T-cell (primary cell): ENCODE data around the gene KICS2. TPM values are rescaled to one million over a fixed set of nuclear protein-coding genes. Genes with fewer than 3 reads are reported as not detected.

Experiments used
- ATAC-seq, 4 experiments: fragments of 200-7000 bp in 3 of 4; fragments of 150-1000 bp in 1 of 4; cut with Tn5 transposase; replicated peaks in 1 of 4; 1 replicate in 3 of 4; 2 replicates in 1 of 4; pipeline ENCODE4 v1.10.0; 2021; ENCODE audit warnings: moderate library complexity in 3 of 4, mild to moderate bottlenecking in 2 of 4, moderate number of reproducible peaks in 1 of 4
- CTCF ChIA-PET, 2 donors: fragments of 300-600 bp; sonication (Branson Sonifier 250); formaldehyde crosslinking; loops; one replicate each; lab custom pipeline; 2022; ENCODE audit warnings: antibody characterized with exemption in 2 of 2; lab: Charles Lee
- POLR2A ChIA-PET, 2 donors: fragments of 300-600 bp; sonication (Branson Sonifier 250); formaldehyde crosslinking; loops; one replicate each; lab custom pipeline; 2022; ENCODE audit warnings: antibody characterized with exemption in 2 of 2; lab: Charles Lee
- DNase-seq, 35 experiments: peaks; one replicate each; pipeline versions ENCODE4 v3.0.0 to v3.0.0-alpha.2; 2013 to 2023
- H3K27ac ChIP-seq: one replicate; pipeline ENCODE4 v1.5.1; 2013; ENCODE audit warnings: low read length
- H3K27me3 ChIP-seq, 2 experiments: replicated peaks in 1 of 2; 1 replicate in 1 of 2; 2 replicates in 1 of 2; pipeline versions ENCODE4 v1.6.1 to v1.7.0; 2013; ENCODE audit warnings: low read length in 1 of 2, mixed read lengths in 1 of 2; ENCODE audit not compliant: control insufficient read depth in 2 of 2, insufficient read depth in 2 of 2; ENCODE audit errors: extremely low read depth in 1 of 2
- H3K36me3 ChIP-seq, 2 donors: 1 replicate in 1 of 2; 2 replicates in 1 of 2; pipeline versions ENCODE4 v1.6.1 to v1.7.0; 2013; ENCODE audit warnings: low read length in 1 of 2; ENCODE audit not compliant: control insufficient read depth in 2 of 2, insufficient read depth in 1 of 2; ENCODE audit errors: extremely low read depth in 1 of 2
- H3K4me1 ChIP-seq, 2 experiments: 1 replicate in 1 of 2; 2 replicates in 1 of 2; pipeline versions ENCODE4 v1.6.1 to v1.7.0; 2013; ENCODE audit warnings: low read length in 2 of 2, mixed read lengths in 1 of 2; ENCODE audit not compliant: insufficient read depth in 2 of 2, control insufficient read depth in 1 of 2; ENCODE audit errors: extremely low read depth in 1 of 2
- H3K4me3 ChIP-seq, 2 donors: 1 replicate in 1 of 2; 2 replicates in 1 of 2; pipeline versions ENCODE4 v1.5.1 to v1.7.0; 2013; ENCODE audit warnings: mild to moderate bottlenecking in 2 of 2, low read length in 1 of 2, moderate library complexity in 1 of 2; ENCODE audit not compliant: control insufficient read depth in 1 of 2; ENCODE audit errors: extremely low read depth in 1 of 2
- H3K9me3 ChIP-seq: 2 replicates; pipeline ENCODE4 v1.7.0; 2013
- H3K27ac Mint-ChIP-seq, 2 donors: one replicate each; pipeline ENCODE4 v1.8.0; 2020 to 2021; ENCODE audit warnings: mild to moderate bottlenecking in 2 of 2, mixed read lengths in 2 of 2
- H3K27me3 Mint-ChIP-seq, 2 donors: one replicate each; pipeline ENCODE4 v1.8.0; 2021 to 2022; ENCODE audit warnings: mixed read lengths in 2 of 2
- H3K36me3 Mint-ChIP-seq: one replicate; pipeline ENCODE4 v1.8.0; 2021; ENCODE audit warnings: mixed read lengths
- H3K4me1 Mint-ChIP-seq, 3 donors: one replicate each; pipeline ENCODE4 v1.8.0; 2020 to 2022; ENCODE audit warnings: mixed read lengths in 3 of 3, mild to moderate bottlenecking in 1 of 3
- H3K4me3 Mint-ChIP-seq, 3 donors: one replicate each; pipeline ENCODE4 v1.8.0; 2020 to 2022; ENCODE audit warnings: mild to moderate bottlenecking in 3 of 3, mixed read lengths in 3 of 3, moderate library complexity in 3 of 3
- H3K9me3 Mint-ChIP-seq, 3 donors: one replicate each; pipeline ENCODE4 v1.8.0; 2020 to 2022; ENCODE audit warnings: mixed read lengths in 3 of 3
- WGBS: methylation state at CpG from one replicate; pipeline ENCODE4 v1.1.5; 2013; ENCODE audit warnings: missing lambda C conversion rate; ENCODE audit not compliant: insufficient coverage; 5-methylcytosine and 5-hydroxymethylcytosine counted together
- total RNA-seq, 35 experiments: library from RNA in 6 of 35; stranded (reverse) in 6 of 35; fragments of 120-200 nt in 1 of 35; gene quantifications; one replicate each; pipeline versions ENCODE4 v1.2.1 to v1.2.4 and lab custom pipeline; 2013 to 2026

Gene KICS2
- 10 to 100 TPM; 18.8 to 24.6 (median 20.0) TPM for total RNA-seq
- 33.3 TPM for total RNA-seq (2013)
- 11.8 to 28.9 (median 18.1) reads per million in 29 experiments for total RNA-seq (lab: John Stamatoyannopoulos, UW)

DNA sequence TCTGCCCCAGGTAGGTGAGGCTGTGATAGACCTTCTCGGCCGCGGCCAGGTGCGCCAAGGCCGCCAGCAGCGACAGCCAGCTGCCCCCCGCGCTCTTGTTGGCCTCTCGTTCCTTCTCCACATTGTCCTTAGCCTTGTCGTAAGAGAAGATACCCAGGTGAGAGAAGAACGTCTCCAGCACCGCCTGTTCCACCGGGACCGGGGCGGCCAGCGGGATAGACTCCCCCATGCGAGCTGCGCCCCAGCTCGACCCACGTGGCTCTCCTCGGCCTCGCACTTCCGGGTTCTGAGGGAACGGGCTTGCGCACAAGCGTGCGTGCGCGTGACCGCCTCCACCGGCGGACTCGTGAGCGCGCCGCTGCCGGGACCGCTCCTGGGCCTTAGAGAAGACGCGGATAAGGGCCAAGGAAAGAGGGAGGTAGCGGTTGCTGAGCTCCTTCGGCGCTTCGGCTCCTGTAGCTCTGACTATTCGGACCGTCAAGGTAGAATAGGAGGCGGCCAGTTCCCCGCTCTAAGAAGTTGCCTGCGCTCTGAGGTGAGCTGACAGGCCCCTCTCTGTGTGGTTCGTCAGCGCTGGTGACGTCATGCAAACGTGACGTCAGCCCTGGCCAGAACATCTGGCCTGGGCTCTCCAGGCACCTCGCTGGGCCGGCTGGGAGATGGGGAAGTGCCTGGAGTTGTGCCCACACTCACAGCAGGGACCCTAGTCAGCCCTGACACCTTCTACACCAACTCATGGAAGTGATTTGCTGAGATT, at the start of gene KICS2:
KICS2 (minus strand) TSS at position 288 of the 757 bp plus-strand sequence; CDS start at position 229, 59 bp downstream.
- DNase-seq: peak; percentile 83 to 95 (median 89)
- Mint-ChIP-seq H3K36me3 (no peaks in the 10 kb centered on the region), H3K4me3 (peak within 1 kb of the TSS; percentile 85 to 96 (median 93)), H3K27ac (peak within 1 kb of the TSS; percentile 93 to 96), H3K9me3 (no peaks in the 10 kb centered on the region), H3K4me1 (peaks cover 38 to 48% (median 39%) of the 10 kb centered on the region in 3 donors), H3K27me3 (peaks cover 6 to 7% of the 10 kb centered on the region in 2 donors)
- WGBS: under 1% methylated on average over 52 of the region's 56 CpGs
- ATAC-seq: peak; percentile 91 to 93 (median 92)
- POLR2A ChIA-PET: interaction anchor here (0.5 to 1.1 kb wide), 4 partner anchors 444 to 1619 kb away, joined by 3 read pairs; no protein-coding TSS in a partner anchor
- H3K36me3 ChIP-seq: no peaks in the 10 kb centered on the region
- CTCF ChIA-PET: interaction anchor here in 1 of 2 donors (0.8 kb wide), 1 partner anchor 575 kb away, joined by 9 read pairs; no protein-coding TSS in a partner anchor
- peak within 1 kb of the TSS; percentile 86 to 92 for H3K4me3 ChIP-seq
- H3K27ac ChIP-seq: peak within 1 kb of the TSS; percentile 98
- no peaks in the 10 kb centered on the region for H3K9me3 ChIP-seq
- H3K27me3 ChIP-seq: no peaks in the 10 kb centered on the region
- peaks cover 6 to 13% of the 10 kb centered on the region in 2 experiments for H3K4me1 ChIP-seq

DNA sequence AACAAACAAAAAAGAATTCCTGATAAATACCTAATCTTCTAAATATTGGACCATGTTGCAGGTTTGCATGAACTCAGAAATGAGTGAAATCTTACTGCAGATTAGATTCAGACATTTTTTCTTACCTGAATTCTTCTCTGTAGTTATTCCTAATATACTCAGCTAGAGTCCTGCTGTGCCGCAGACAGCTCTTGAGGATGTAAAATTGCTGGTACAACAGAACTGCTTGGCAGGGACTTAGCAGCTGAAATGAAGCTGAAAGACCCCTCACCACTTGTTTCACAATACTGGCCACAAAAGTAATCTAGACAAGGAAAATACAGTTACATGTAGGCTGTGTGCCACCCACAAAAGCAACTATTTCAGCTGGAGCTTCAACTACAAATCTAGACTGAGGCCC, 48.3 kb upstream of the KICS2 start:
- no peaks in the 10 kb centered on the region for H3K9me3 ChIP-seq
- no peaks in the 10 kb centered on the region for H3K36me3 ChIP-seq
- DNase-seq (no peak), ATAC-seq (no peak)
- H3K27ac Mint-ChIP-seq: no peak overlapping the region
- H3K4me3 Mint-ChIP-seq: no peak overlapping the region
- H3K9me3 Mint-ChIP-seq: no peaks in the 10 kb centered on the region
- no peaks in the 10 kb centered on the region for H3K4me1 Mint-ChIP-seq
- WGBS: no CpG with 5 or more reads among the region's 1 CpG
- H3K27me3 ChIP-seq: no peaks in the 10 kb centered on the region
- peaks cover 0 to 3% of the 10 kb centered on the region in 2 donors for H3K27me3 Mint-ChIP-seq
- H3K4me1 ChIP-seq: no peaks in the 10 kb centered on the region
- no peak overlapping the region for H3K27ac ChIP-seq
- H3K36me3 Mint-ChIP-seq: no peaks in the 10 kb centered on the region
- CTCF ChIA-PET: interaction anchor here in 1 of 2 donors (0.5 to 0.6 kb wide), 2 partner anchors 13 to 498 kb away, joined by 3 read pairs; no protein-coding TSS in a partner anchor
- no peak overlapping the region for H3K4me3 ChIP-seq
- POLR2A ChIA-PET: no interaction called here

DNA sequence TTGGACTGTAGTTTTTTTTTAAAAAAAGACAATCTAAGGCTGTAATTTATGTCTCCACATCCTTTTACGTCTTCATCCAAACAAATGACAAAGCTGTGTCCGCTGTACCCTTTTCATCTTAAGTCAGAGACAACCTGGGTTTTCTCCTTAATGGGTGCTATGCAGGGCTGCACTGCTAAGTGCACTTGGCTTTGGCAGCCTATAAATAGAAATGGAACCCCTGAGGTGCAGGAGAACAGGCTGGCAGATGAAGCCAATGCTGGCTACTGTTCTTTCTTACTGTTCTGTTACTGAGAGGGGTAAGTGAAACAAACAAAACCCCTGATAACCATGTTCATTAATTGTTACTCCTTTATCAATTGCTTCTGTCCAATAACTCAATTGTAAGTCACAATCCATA, 47.1 kb upstream of the KICS2 start:
- H3K4me1 Mint-ChIP-seq: no peaks in the 10 kb centered on the region
- DNase-seq (no peak), ATAC-seq (no peak)
- H3K27ac Mint-ChIP-seq: no peak overlapping the region
- Histone ChIP-seq H3K27ac (no peak overlapping the region), H3K4me3 (no peak overlapping the region), H3K27me3 (no peaks in the 10 kb centered on the region), H3K9me3 (no peaks in the 10 kb centered on the region), H3K4me1 (no peaks in the 10 kb centered on the region), H3K36me3 (no peaks in the 10 kb centered on the region)
- peaks cover 0 to 8% of the 10 kb centered on the region in 2 donors for H3K27me3 Mint-ChIP-seq
- WGBS: no CpG with 5 or more reads among the region's 2 CpGs
- H3K4me3 Mint-ChIP-seq: no peak overlapping the region
- no peaks in the 10 kb centered on the region for H3K36me3 Mint-ChIP-seq
- ChIA-PET POLR2A (no interaction called here), CTCF (no interaction called here)
- H3K9me3 Mint-ChIP-seq: no peaks in the 10 kb centered on the region

DNA sequence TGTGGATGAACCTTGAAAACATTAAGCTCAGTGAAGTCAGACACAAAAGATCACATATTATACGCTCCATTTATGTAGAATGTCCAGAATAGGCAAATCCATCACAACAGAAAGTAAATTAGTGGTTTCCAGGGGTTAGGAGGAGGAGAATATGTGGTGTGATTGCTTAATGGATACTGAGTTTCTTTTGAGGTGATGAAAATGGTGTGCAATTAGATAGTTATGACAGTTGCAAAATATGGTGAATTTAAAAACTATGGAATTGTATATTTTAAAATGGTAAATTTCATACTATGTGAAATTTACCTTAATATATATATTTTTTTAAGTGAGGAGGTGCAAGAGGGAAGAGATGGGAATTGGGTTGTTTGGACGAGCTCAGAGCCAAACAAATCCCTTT, 46.3 kb upstream of the KICS2 start:
- Mint-ChIP-seq H3K9me3 (no peaks in the 10 kb centered on the region), H3K4me1 (no peaks in the 10 kb centered on the region), H3K27ac (no peak overlapping the region), H3K36me3 (no peaks in the 10 kb centered on the region), H3K27me3 (peaks cover 0 to 8% of the 10 kb centered on the region in 2 donors), H3K4me3 (no peak overlapping the region)
- Histone ChIP-seq H3K27ac (no peak overlapping the region), H3K36me3 (no peaks in the 10 kb centered on the region), H3K27me3 (no peaks in the 10 kb centered on the region), H3K9me3 (no peaks in the 10 kb centered on the region), H3K4me1 (no peaks in the 10 kb centered on the region), H3K4me3 (no peak overlapping the region)
- ATAC-seq (no peak), DNase-seq (no peak)
- ChIA-PET CTCF (no interaction called here), POLR2A (no interaction called here)
- no CpG with 5 or more reads among the region's 2 CpGs for WGBS

DNA sequence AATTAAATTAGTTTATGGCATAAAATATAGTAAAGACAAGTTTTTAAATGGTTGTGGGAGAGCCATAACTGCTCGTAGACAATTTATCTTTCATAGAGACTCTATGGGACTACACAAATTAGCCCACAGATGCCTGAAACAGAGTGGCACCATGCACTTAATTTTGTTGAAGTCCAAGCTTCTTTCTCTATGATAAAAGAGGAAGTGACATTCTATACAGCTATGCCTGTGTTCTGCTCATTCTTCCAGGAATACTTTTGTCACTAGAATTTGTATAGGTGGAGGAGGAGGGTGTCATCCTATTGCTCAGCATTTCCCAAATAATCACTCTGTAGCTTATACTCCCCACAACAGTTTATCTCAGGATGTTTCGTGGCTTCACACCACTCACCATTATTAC, 43.7 kb upstream of the KICS2 start:
- DNase-seq: no peak
- no CpG with 5 or more reads among the region's 2 CpGs for WGBS
- H3K36me3 Mint-ChIP-seq: no peaks in the 10 kb centered on the region
- H3K4me1 ChIP-seq: no peaks in the 10 kb centered on the region
- no peaks in the 10 kb centered on the region for H3K9me3 ChIP-seq
- H3K9me3 Mint-ChIP-seq: no peaks in the 10 kb centered on the region
- no peak for ATAC-seq
- no peaks in the 10 kb centered on the region for H3K27me3 ChIP-seq
- no peak overlapping the region for H3K4me3 ChIP-seq
- H3K4me3 Mint-ChIP-seq: no peak overlapping the region
- peaks cover 0 to 8% of the 10 kb centered on the region in 2 donors for H3K27me3 Mint-ChIP-seq
- H3K4me1 Mint-ChIP-seq: no peaks in the 10 kb centered on the region
- no peak overlapping the region for H3K27ac Mint-ChIP-seq
- H3K36me3 ChIP-seq: no peaks in the 10 kb centered on the region
- POLR2A ChIA-PET: no interaction called here
- CTCF ChIA-PET: no interaction called here
- no peak overlapping the region for H3K27ac ChIP-seq

DNA sequence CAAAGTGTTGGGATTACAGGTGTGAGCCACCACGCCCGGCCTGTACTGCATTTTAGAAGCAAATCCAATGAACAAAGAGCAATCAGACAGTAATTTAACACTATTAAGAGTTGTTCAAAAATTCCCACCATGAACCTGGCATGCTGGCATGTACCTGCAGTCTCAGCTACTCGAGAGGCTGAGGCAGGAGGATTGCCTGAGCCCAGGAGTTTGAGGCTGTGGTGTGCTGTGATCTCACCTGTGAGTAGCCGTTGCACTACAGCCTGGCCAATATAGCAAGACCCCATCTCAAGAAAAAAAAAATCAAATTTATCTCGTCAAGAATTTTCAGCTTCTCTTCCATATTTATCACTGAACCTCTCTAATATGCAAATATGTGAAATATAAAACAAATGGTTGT, 39.7 kb upstream of the KICS2 start:
- no CpG with 5 or more reads among the region's 5 CpGs for WGBS
- H3K36me3 Mint-ChIP-seq: no peaks in the 10 kb centered on the region
- DNase-seq (no peak), ATAC-seq (no peak)
- H3K27me3 ChIP-seq: no peaks in the 10 kb centered on the region
- H3K27ac ChIP-seq: no peak overlapping the region
- H3K27me3 Mint-ChIP-seq: peaks cover 0 to 6% of the 10 kb centered on the region in 2 donors
- no peaks in the 10 kb centered on the region for H3K9me3 Mint-ChIP-seq
- H3K4me1 ChIP-seq: no peaks in the 10 kb centered on the region
- H3K9me3 ChIP-seq: no peaks in the 10 kb centered on the region
- ChIA-PET POLR2A (no interaction called here), CTCF (no interaction called here)
- H3K4me1 Mint-ChIP-seq: no peaks in the 10 kb centered on the region
- no peaks in the 10 kb centered on the region for H3K36me3 ChIP-seq
- no peak overlapping the region for H3K4me3 Mint-ChIP-seq
- no peak overlapping the region for H3K27ac Mint-ChIP-seq
- H3K4me3 ChIP-seq: no peak overlapping the region
